ENCODE results near the gene PTPRN2. TPM values are rescaled to one million over a fixed set of nuclear protein-coding genes. Genes with fewer than 3 reads are reported as not detected.

The PTPRN2 gene
- total and polyA plus RNA-seq, 9 of the 15 experiments (the other 6 are each of a cell fraction or from before 2014, with no cell fraction given), result not detected

- no TSS peak for BruUV-seq (replicated peaks)
- ChIA-PET CTCF (ENCODE audit: low intra/inter-chr PET ratio) (interaction anchor here (0.6 to 1.2 kb wide), 3 partner anchors 351 to 976 kb away, joined by 4 to 5 read pairs (median 4); no protein-coding TSS in a partner anchor), POLR2A (interaction anchor here (0.6 to 0.7 kb wide), 2 partner anchors 29 to 31 kb away, joined by 3 read pairs; no protein-coding TSS in a partner anchor)
- 0% methylated on average over 11 of the region's 12 CpGs for WGBS (ENCODE audit: insufficient coverage, low coverage, missing lambda C conversion rate)
- Histone ChIP-seq H3K4me3 (no peak overlapping the region), H3K9me3 (replicated peaks; ENCODE audit: control insufficient read depth, insufficient read depth, low read depth, low read length) (no peaks in the 10 kb centered on the region), H3K9me1 (ENCODE audit: control insufficient read depth, insufficient read depth, low read length) (no peaks in the 10 kb centered on the region), H3K4me1 (replicated peaks in 1 of 2; ENCODE audit: control insufficient read depth in 2 of 2, insufficient read depth in 2 of 2, low read length in 2 of 2) (no peaks in the 10 kb centered on the region), H3K27me3 (ENCODE audit: control insufficient read depth in 2 of 2, insufficient read depth in 2 of 2, low read length in 2 of 2) (peaks cover 22 to 62% of the 10 kb centered on the region in 2 experiments; a peak in 4 of 5 replicates), H2AFZ (ENCODE audit: low read depth, low read length) (no peak overlapping the region), H3K79me2 (ENCODE audit: control insufficient read depth, insufficient read depth, low read length) (no peaks in the 10 kb centered on the region), H3K36me3 (ENCODE audit: control insufficient read depth, insufficient read depth, low read length) (no peaks in the 10 kb centered on the region), H3K9ac (ENCODE audit: insufficient read depth in 1 of 2, low read depth in 2 of 2, low read length in 2 of 2) (no peak overlapping the region), H4K20me1 (replicated peaks; ENCODE audit: control insufficient read depth, insufficient read depth, low read length) (peaks cover 9% of the 10 kb centered on the region; the same call in 1 of the 2 replicates), H3K27ac (ENCODE audit: extremely low read depth, low read depth, low read length) (no peak overlapping the region), H3K4me2 (ENCODE audit: insufficient read depth, low read length) (no peak overlapping the region)
- FAIRE-seq, result peak; percentile 66
- DNase-seq (ENCODE audit: extremely low read depth in 1 of 4, low spot score in 3 of 4), result no peak
- no peak for ATAC-seq
- intact Hi-C loops (cut with micrococcal nuclease) (no loop called here), in situ Hi-C loops (cut with MboI) (no loop called here)
- no peak for TF ChIP-seq POLR2G (IDR thresholded peaks at IDR 0.05; ENCODE audit: low read depth, low read length)
- TF ChIP-seq JUND (IDR thresholded peaks at IDR 0.05; ENCODE audit: borderline replicate concordance, low read depth, low read length), result no peak
- no peak for TF ChIP-seq JUND (tag; IDR thresholded peaks at IDR 0.05; ENCODE audit: borderline replicate concordance, low read depth, low read length)
- TF ChIP-seq SMAD3 (CRISPR knock-in tag; conservative IDR thresholded peaks at IDR 0.05), result no peak
- TF ChIP-seq RERE (CRISPR knock-in tag; IDR thresholded peaks at IDR 0.05; ENCODE audit: borderline replicate concordance), result no peak
- no peak for TF ChIP-seq TCF3 (CRISPR knock-in tag; IDR thresholded peaks at IDR 0.05)
- TF ChIP-seq DACH1 (IDR thresholded peaks at IDR 0.05; ENCODE audit: partially characterized antibody), result no peak
- TF ChIP-seq, protein P1, sequence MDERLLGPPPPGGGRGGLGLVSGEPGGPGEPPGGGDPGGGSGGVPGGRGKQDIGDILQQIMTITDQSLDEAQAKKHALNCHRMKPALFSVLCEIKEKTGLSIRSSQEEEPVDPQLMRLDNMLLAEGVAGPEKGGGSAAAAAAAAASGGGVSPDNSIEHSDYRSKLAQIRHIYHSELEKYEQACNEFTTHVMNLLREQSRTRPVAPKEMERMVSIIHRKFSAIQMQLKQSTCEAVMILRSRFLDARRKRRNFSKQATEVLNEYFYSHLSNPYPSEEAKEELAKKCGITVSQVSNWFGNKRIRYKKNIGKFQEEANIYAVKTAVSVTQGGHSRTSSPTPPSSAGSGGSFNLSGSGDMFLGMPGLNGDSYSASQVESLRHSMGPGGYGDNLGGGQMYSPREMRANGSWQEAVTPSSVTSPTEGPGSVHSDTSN (CRISPR knock-in tag; IDR thresholded peaks at IDR 0.05; ENCODE audit: low read depth), result no peak
- TF ChIP-seq, protein P1 (tag; conservative IDR thresholded peaks at IDR 0.05; ENCODE audit: low read depth), result no peak
- TF ChIP-seq, protein P2, sequence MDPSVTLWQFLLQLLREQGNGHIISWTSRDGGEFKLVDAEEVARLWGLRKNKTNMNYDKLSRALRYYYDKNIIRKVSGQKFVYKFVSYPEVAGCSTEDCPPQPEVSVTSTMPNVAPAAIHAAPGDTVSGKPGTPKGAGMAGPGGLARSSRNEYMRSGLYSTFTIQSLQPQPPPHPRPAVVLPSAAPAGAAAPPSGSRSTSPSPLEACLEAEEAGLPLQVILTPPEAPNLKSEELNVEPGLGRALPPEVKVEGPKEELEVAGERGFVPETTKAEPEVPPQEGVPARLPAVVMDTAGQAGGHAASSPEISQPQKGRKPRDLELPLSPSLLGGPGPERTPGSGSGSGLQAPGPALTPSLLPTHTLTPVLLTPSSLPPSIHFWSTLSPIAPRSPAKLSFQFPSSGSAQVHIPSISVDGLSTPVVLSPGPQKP (CRISPR knock-in tag; IDR thresholded peaks at IDR 0.05), result no peak
- TF ChIP-seq, protein P3, sequence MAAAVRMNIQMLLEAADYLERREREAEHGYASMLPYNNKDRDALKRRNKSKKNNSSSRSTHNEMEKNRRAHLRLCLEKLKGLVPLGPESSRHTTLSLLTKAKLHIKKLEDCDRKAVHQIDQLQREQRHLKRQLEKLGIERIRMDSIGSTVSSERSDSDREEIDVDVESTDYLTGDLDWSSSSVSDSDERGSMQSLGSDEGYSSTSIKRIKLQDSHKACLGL (CRISPR knock-in tag; IDR thresholded peaks at IDR 0.05; ENCODE audit: borderline replicate concordance, poor library complexity, severe bottlenecking), result no peak
Measured at GRCh38 chr7:158408318-158408920, 179.2 kb downstream of the PTPRN2 start.
